HG02973 (cell line): Measurements from ENCODE around the gene MTTP.
"Not testable (repeated sequence)": the region's sequence is repeated elsewhere in the genome, so short reads cannot be mapped to it uniquely, and the experiment has no call there.

Source experiments
- ATAC-seq: cut with Tn5 transposase; IDR thresholded peaks from one replicate; pipeline ENCODE4 v1.9.1; 2021; ENCODE audit warnings: moderate library complexity; ENCODE audit not compliant: unreplicated experiment

Gene MTTP

DNA sequence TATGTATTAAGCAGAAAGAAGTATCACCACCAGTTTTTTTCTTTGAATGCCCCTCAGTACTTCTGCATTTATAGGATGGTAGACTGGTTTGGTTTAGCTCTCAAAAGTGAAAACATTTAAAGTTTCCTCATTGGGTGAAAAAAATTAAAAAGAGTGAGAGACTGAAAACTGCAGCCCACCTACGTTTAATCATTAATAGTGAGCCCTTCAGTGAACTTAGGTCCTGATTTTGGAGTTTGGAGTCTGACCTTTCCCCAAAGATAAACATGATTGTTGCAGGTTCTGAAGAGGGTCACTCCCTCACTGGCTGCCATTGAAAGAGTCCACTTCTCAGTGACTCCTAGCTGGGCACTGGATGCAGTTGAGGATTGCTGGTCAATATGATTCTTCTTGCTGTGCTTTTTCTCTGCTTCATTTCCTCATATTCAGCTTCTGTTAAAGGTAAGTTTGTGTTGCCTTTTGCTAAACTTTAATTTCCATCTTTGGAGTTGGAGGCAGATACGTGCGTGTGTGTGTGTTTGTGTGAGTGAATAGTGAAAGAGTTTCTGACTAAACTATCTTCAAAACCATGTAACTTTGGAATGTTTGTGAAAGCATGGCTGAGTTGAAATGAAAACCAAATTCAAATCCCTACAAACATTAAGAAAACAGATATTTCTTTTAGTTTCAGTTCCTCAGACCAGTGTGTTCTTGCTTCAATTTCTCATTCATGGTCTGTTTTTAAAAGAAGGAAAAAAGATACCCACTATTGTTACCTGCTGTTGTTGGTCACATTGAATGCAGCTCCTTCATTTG lies at the start of gene MTTP:
Gene MTTP, plus strand, starts transcription at position 295 of the 795 bp plus-strand sequence. Its CDS starts 86 bp downstream, at position 381.
- peak; percentile 78 for ATAC-seq

DNA sequence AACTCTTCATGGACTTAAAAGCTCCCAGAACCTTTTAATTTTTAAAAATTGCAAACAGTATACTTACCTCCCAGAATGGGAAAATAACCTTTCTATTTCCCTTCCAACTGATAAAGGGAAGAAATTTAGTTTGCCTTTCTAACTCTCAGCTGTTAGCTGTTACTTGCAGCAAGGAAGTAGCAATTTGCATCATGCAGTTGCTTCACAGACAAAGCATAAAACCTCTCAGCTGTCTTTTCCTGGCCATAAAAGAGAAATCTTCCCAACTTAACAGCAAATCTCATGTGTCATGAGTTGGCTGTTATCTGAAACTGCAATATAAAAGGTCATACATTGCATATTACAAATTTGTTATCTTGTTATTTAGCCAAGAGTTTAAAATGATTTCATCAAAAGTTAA lies 45.4 kb upstream of the MTTP start:
- no peak for ATAC-seq

DNA sequence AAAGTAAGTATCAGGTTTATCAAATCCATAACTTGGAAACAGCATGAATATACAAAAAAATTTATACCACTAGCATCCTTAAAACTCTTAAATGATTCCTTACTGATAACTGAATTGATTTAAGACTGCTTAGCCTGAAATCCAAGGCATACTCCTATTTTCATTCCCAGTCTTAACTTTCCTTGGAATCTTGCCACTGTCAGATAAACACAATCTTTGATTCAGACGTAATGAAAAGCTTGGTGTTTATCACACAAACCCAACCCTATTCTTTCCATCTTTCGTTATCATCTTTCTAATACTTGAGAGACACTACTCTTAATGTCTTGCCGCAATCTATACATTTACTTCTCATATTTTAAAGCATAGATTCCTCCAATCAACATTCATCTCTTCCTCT lies 44.7 kb upstream of the MTTP start:
- ATAC-seq = no peak

DNA sequence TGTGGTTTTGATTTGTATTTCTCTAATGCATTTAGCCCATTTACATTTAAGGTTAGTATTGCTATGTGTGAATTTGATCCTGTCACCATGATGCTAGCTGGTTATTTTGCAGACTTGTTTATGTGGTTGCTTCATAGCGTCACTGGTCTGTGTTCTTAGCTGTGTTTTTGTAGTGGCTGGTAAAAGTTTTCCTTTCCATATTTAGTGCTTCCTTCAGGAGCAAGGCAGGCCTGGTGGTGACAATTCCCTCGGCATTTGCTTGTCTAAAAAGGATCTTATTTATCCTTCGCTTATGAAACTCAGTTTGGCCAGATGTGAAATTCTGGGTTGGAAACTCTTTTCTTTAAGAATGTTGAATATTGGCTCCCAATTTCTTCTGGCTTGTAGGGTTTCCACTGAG lies 39.9 kb upstream of the MTTP start:
- not testable (repeated sequence) for ATAC-seq

DNA sequence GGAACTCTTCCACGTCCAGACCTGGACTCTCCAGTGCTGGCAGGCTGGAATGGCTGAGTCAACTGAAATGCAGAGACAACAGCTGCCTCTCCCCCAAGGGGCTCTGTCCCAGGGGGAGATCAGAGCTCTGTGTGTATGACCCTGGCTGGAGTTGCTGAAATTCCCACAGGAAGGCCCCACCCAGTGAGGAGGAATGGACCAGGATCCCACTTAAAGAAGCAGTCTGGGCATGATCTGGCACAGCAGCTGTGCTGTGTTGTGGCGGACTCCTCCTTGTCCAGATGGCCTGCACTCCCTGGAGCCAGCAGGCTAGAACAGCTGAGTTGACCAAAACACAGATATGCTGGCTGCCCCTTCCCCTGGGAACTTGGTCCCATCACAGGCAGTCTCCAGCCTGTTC lies 38.4 kb upstream of the MTTP start:
- no peak for ATAC-seq

DNA sequence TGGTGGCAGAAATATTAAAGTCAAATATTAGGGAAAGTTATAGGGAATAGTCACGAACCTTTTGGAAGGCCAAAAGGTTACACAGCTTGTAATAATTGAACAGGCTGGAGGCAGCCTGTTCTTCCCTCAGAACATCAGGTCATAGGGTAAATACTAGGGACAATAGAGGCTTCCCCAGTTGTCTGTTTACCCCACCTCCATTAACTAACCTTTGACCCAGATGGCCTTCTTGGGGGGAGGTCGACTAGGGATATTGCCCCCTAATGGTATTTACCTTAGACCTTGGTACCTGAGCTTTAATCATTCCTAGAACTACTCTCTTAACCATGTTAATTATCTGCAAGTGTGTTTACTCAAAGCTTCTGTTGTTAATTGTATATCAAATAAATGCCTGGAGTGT lies 37.8 kb upstream of the MTTP start:
- ATAC-seq = no peak

DNA sequence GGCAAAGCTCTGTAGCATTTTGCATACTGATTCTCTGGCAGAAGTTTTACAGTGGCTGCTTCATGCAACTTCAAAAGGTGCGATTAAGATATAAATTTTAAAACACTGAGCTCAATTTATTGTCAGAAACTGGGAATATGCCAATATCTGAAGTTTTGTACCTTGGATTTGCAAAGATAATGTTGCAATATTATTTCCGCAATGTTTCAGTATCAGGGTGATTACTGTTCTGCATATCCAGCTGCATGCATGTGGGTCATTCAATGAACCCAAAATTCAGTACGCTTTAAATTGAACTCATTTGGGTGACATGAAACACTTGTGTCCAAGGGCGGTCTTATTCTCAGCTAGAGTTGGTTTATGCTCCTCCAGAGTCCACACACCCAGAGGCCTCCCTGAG lies 37.0 kb upstream of the MTTP start:
- ATAC-seq = no peak

DNA sequence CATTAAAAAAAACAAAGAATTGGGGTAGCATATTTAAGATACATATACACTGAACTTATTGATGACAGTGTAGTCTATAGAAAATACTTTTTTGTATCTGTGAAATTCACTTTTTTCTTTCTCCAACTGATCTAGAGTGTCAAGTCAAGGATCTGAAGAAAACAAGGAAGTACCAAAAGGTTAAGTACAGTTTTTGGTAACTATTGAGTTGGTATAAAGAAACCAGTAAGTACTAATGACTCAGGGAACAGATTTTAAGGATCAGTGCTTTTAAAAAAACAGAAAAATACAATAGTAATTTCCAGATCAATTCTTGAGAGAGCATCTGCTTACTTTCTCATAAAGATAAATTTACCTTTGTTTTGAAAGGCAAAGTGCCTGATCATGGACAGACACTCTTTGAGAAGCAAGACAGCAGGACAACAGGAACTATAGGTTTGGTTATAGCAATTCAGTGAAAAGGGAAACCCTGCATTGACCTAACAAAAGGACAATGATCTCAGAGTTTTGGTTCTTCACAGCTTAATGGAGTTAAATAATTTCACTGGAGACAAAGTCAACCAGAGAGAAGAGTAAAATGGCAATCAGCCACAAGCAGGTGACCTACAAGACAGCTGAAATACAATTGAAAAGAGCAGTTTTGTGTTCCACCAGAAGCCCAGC lies 34.2 kb upstream of the MTTP start:
- no peak for ATAC-seq

DNA sequence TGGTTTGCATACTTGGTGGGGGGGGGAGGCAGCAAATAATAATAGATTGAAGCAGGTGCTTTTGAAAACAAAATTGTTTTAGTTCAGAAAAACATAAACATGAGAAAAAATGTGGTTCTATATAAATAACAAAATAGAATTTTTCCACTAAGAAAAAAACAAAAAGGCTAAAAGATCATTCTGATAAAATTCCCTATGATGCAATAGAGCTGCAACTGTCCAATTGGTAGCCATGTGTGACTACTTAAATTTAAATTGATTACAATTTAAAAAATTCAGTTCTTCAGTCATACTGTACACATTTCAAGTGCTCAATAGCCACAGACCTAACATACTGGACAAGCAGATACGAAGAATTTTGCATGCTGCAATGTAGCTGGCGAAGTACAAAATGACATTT lies 21.8 kb upstream of the MTTP start:
- ATAC-seq = no peak

DNA sequence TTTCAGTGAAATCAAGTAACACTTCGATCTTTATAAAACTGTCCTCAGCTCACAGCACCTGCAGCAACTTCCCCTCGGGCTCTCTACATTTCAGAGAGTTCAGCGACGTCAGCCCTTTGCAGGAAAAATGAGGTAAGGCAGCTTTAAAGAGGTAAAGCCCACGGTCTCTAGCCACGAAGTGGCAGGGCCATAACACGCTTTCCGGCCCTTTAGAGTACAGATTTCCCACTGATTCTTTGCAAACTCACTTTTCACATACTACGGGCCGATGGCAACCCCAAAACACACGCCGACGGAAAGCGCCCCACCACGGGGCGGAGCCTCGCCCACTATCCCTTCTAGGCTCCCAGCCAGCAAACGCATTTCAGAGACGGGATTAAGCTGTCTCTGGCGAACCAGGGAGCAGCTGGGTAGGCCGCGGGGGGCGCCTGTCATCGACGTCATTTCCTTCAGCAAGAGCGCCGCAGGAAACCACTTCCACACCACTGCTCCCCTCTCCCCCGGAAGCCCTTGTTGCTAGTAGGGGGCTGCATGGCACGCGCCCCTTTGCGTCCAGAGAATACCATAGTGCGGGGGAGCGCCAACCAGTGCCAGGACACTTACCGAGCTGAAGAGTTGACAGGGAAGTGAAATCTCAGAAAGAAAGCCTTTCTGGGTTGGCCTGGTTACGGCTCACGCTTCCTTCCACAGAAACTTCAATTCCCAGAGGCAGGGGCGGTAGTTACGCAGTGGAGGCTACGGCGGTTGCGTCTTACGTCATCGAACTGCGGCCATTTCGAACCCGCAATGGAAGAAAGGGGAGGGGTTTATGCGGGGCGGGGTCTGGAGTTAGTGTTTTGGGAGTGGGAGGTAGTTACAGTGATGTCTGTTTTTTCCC lies 11.1 kb upstream of the MTTP start, which contains the start of gene TRMT10A:
Gene TRMT10A, minus strand, starts transcription at position 730 of the 877 bp plus-strand sequence. CDS start 4,701 bp downstream, outside the sequence.
- ATAC-seq = peak; percentile 91

DNA sequence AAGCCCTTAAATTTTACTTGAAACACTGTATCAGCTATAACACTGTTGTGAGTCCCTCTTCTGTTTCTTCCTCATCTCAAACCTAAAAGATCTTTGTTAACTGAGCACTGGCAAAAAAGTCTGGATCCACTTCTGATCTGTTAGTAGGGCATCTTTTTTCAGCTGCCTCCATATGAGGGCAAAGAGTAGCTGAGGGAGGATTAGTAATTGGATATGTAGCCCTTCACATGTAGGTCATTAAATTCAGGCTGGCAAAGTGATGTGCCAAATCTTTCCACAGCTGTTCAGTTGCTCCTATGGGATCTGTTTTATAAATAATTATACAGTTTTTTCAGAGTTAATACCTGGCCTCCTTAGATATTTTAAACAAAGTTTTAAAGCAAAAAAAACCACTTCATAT lies 9.7 kb upstream of the MTTP start:
- ATAC-seq = no peak

DNA sequence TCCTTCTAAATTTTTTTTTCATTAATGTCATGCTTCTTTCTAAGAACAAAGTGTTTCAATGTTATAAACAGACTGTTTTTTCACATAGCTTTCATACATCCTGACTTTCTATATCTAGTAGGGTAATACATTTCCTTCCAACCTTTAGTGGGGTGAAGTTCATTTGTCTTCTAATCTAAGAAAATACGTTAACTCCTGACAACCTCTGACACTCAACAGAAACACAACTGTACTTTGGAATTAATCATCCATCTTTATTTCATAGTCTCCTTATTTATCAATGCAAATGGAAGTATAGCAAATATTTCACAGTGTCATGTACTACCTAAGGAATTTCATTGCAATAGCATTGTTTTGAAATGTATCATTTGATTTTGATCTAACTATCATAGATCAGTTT lies 2.7 kb upstream of the MTTP start:
- no peak for ATAC-seq

DNA sequence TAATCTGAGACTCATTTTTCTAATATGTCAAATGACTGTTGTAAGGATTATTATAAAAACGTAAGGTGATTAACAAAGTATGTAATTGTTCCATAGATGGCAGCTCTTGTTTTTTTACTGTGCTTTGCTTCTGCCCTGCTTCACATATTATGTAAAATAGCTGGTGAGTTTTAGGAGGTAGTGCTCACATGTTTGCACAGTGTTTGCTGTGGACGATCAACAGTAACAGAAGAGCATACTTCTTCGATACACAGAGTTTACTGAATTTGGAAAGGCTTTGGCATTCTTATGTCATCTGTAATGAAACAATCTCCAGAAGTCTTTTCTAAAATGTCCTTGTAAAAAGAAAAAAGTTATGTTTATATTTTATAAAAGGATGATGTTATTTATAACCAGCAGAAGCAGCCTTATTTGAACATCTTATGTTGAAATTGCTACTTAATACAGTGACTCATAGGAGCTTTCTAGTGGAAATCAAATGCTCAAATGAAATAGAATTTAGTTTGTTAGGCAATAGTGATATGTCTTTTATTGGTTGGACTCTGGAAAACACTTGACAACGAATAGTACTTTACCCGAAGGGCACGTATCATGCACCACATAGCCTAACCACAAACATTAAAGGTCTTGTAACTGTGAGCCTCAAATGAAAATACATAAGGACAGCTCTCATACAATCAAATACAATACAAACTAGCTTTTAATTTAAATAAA lies 1.9 kb upstream of the MTTP start:
- ATAC-seq = no peak

DNA sequence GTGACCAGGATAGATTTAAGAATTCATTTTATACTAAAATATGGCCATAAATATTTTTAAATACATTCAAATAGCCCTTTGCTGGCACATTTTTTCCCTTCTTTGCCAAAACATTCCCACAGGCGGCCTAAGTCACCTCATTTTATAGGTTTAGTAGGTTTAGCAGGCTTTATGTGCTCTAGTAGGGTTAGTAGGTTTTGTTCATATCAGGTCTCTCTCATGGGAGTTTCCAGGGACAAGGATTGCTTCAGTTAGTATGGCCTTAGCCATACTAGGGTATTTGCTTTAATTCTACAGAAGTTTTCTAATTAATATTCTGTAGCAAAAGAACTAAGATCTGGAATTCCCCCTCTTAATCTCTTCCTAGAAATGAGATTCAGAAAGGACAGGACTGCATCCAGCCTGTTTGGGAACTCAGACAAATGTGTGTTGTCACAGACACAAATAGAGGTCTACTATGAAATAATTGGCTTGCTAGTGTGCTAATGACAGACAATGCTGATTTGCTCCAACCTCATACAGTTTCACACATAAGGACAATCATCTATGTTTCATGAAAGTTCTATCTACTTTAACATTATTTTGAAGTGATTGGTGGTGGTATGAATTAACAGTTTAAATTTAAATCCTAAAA lies 772 bp upstream of the MTTP start:
- no peak for ATAC-seq

DNA sequence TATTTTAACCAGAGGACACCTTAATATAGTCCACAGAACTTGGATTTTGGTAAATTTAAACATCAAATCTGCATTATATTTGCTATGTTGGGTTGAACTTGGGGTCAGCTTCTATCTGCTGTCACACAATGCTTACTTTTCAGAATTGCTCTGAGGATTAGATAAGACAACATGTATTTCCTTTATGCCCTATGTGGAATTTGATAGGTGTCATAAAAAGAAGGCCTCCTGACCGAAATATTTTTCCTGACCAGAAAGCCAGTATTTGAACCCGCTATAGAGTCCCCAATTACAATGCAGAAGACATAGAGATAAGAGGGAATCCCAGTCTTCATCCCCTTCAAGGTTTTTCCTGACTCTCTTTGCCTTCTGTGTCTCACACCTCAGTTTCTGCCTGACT lies 4.1 kb downstream of the MTTP start:
- no peak for ATAC-seq

DNA sequence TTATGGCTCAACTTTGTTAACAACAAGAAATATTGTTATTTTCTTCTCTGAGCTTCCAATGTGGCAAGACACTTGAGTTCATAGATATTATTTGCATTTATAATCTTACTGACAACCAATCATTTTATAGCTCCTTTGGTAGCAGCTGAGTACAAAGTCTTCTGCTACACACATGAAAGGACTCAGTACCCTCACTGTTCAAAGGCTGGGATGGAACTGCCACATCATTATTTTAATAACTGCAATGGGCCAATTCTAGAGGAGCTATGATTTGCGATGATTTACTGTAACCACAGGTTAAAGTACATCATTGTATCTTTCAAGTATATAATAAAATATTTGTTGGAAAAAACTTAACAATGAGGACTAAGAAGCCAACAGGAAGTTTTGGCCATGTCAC lies 10.9 kb downstream of the MTTP start:
- no peak for ATAC-seq

DNA sequence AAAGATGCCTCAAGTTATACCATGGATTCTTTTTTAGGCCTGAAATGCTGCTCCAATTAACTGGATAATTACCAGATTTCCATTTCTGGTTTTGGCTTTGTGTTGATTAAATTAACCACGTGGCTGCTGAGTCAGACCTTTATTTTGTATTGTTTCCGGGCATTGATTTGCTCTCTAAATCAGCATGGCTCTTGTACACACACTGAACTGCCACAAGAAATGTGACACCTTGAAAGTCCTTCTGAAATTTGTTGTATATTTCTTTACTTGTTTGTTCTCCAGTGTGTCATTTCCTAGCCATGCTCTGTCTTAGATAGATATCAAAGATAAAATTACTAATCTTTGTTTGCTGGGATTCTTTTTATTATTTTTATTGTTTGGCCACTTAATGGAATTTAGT lies 11.7 kb downstream of the MTTP start:
- no peak for ATAC-seq

DNA sequence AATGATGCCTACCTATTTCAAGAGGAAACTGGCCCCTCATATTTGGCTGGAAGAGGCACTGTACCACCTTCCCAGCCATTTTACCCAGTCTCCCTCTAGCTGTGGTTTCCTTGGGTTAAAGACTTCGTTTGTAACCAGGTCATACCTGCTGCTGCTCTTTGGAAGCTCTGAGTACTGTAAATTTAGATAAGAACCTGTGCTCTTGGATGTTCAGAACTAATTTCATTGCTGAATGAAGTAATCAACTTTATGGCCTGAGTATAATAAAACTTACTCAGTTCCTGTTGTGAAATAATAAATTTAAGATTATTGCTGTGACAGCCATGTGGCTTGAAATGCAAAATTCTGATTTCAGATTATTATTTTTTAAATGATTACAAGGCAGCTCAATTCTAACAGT lies 12.2 kb downstream of the MTTP start:
- ATAC-seq = no peak

DNA sequence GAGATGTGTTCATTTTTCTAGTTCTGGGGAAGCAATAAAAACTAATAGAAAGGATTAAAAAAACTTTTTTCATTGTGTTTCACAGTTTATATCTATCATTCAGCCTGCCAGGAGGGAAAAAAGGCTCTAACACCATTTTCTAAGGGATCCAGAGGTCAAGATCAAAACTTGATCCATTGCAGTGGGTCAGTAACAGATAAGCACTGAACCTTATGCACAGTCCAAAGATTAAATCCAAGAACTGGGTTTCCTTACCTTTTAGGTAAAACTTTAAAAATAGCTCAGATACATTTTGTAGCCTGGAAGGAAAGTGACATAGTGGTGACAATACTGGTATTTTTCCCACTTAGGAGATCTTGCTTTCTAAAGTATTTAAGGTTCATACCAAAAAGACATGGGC lies 12.7 kb downstream of the MTTP start:
- no peak for ATAC-seq

DNA sequence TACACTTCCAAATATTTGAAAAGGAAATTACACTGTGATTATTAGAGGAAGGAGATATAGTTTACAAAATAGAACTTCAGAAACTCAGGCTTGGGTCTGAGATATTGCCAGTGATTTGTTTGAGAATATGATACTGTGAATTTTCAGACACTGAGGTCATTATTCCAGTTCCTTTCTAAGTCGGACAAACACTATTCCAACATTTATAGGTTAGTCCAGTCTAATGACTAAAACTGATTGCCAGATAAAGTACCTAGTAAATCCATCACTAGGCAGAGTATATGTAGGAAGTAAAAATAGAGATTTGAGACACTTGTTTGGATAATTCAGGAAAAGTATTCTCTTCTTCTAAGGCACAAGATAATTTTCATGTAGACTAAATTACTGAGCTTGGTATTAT lies 13.2 kb downstream of the MTTP start:
- ATAC-seq = no peak
